Fibroblast of lung (primary cell): ENCODE data around the gene ZCRB1. TPM values are rescaled to one million over a fixed set of nuclear protein-coding genes. Genes with fewer than 3 reads are reported as not detected.

ENCODE experiments used
- DNase-seq, 2 donors: peaks; one replicate each; pipeline versions ENCODE4 v3.0.0 to v3.0.0-alpha.2; 2010; ENCODE audit warnings: low read depth in 2 of 2
- H2AFZ ChIP-seq: 2 replicates; pipeline ENCODE4 v1.5.1; 2012; ENCODE audit warnings: low read length, control low read depth, inconsistent platforms
- H3K27ac ChIP-seq: 2 replicates; pipeline ENCODE4 v1.5.1; 2011; ENCODE audit warnings: low read length, control low read depth; ENCODE audit not compliant: insufficient read depth
- H3K27me3 ChIP-seq: 2 replicates; pipeline ENCODE4 v1.5.1; 2011; ENCODE audit warnings: mild to moderate bottlenecking, low read length; ENCODE audit not compliant: control insufficient read depth, insufficient read depth
- H3K36me3 ChIP-seq: 2 replicates; pipeline ENCODE4 v1.5.1; 2011; ENCODE audit warnings: low read length; ENCODE audit not compliant: control insufficient read depth, insufficient read depth
- H3K4me1 ChIP-seq: 2 replicates; pipeline ENCODE4 v1.5.1; 2011; ENCODE audit warnings: low read length; ENCODE audit not compliant: control insufficient read depth, insufficient read depth; ENCODE audit errors: extremely low read depth
- H3K4me2 ChIP-seq: 2 replicates; pipeline ENCODE4 v1.5.1; 2011; ENCODE audit warnings: low read length, control low read depth; ENCODE audit not compliant: insufficient read depth; ENCODE audit errors: extremely low read depth
- H3K4me3 ChIP-seq, 4 experiments: fragments of 200-600 bp in 1 of 4; sonication (generic) in 1 of 4; replicated peaks in 1 of 4; 2 replicates each; pipeline ENCODE4 v1.5.1; 2011 to 2016; ENCODE audit warnings: low read length in 4 of 4, low read depth in 3 of 4, mild to moderate bottlenecking in 3 of 4, control low read depth in 2 of 4, inconsistent platforms in 1 of 4, mixed read lengths in 1 of 4; ENCODE audit not compliant: insufficient read depth in 1 of 4; ENCODE audit errors: control extremely low read depth in 1 of 4
- H3K79me2 ChIP-seq: 2 replicates; pipeline ENCODE4 v1.5.1; 2012; ENCODE audit warnings: mild to moderate bottlenecking, low read length, inconsistent platforms; ENCODE audit not compliant: control insufficient read depth, insufficient read depth
- H3K9ac ChIP-seq: 2 replicates; pipeline ENCODE4 v1.5.1; 2011; ENCODE audit warnings: mild to moderate bottlenecking, low read length, control low read depth; ENCODE audit not compliant: insufficient read depth
- H3K9me3 ChIP-seq: 2 replicates; pipeline ENCODE4 v1.5.1; 2012; ENCODE audit warnings: low read depth, low read length; ENCODE audit not compliant: control insufficient read depth, insufficient read depth
- H4K20me1 ChIP-seq: 2 replicates; pipeline ENCODE4 v1.5.1; 2011; ENCODE audit warnings: low read length; ENCODE audit not compliant: control insufficient read depth, insufficient read depth; ENCODE audit errors: extremely low read depth
- EZH2 ChIP-seq: IDR thresholded peaks from 2 replicates; pipeline ENCODE4 v1.5.1; 2012; ENCODE audit warnings: low read length, control low read depth, mild to moderate bottlenecking; ENCODE audit errors: missing control alignments
- polyA plus RNA-seq, 2 donors: library from polyadenylated mRNA; depleted of rRNA in 1 of 2; stranded (reverse) in 1 of 2; unstranded in 1 of 2; fragments of >200 nt; gene quantifications; 2 replicates each; pipeline ENCODE4 v1.2.1, GENCODE V29; 2011 to 2012; ENCODE audit warnings: missing spikeins in 1 of 2
- total RNA-seq: library from RNA; depleted of rRNA; stranded (reverse); fragments of >200 nt; gene quantifications from 2 replicates; pipeline ENCODE4 v1.2.1, GENCODE V29; 2014
- TF ChIP-seq, protein P1 (sequence below), 2 donors: IDR thresholded peaks in 1 of 2; conservative IDR thresholded peaks in 1 of 2; 1 replicate in 1 of 2; 2 replicates in 1 of 2; pipeline ENCODE4 v1.5.1; 2011 to 2012; ENCODE audit warnings: low read length in 2 of 2, control low read depth in 1 of 2, inconsistent platforms in 1 of 2, low read depth in 1 of 2, mild to moderate bottlenecking in 1 of 2

Gene ZCRB1
- total and polyA plus RNA-seq, 2 donors (not counting 1 experiment from before 2014, with no cell fraction given) = 31.2 to 78.0 TPM

DNA sequence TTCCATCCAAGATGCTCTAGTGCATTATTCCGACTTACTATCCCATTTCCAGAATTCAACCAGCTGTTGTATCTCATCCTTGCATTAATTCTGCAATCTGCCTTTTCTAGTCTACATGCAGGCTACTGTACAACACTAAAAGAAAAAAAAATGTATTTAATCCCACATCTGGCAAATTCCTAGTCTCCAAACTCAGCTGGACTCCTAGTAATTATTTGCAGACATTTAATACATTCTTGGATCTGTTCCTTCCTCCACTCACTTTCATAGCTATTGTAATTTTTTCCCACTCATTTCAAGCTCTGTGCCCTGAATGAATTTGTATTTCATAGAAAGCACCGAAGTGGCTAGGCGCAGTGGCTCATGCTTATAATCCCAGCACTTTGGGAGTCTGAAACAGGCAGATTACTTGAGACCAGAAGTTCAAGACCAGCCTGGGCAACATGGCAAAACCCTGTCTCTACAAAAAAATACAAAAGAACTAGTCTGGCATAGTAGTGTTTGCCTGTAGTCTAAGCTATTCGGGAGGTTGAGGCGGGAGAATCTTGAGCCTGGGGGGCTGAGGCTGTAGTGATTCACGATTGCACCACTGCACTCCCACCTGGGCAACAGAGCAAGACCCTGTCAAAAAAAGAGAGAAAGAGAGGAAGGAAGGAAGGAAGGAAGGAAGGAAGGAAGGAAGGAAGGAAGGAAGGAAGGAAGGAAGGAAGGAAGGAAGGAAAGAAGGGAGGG lies 48.3 kb downstream of the ZCRB1 start:
- H3K4me3 ChIP-seq = no peak overlapping the region
- TF ChIP-seq, protein P1, sequence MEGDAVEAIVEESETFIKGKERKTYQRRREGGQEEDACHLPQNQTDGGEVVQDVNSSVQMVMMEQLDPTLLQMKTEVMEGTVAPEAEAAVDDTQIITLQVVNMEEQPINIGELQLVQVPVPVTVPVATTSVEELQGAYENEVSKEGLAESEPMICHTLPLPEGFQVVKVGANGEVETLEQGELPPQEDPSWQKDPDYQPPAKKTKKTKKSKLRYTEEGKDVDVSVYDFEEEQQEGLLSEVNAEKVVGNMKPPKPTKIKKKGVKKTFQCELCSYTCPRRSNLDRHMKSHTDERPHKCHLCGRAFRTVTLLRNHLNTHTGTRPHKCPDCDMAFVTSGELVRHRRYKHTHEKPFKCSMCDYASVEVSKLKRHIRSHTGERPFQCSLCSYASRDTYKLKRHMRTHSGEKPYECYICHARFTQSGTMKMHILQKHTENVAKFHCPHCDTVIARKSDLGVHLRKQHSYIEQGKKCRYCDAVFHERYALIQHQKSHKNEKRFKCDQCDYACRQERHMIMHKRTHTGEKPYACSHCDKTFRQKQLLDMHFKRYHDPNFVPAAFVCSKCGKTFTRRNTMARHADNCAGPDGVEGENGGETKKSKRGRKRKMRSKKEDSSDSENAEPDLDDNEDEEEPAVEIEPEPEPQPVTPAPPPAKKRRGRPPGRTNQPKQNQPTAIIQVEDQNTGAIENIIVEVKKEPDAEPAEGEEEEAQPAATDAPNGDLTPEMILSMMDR (conservative IDR thresholded peaks at IDR 0.05 in 1 of 2, IDR thresholded peaks at IDR 0.05 in 1 of 2; ENCODE audit: low read depth in 1 of 2, low read length in 2 of 2) = no peak
- no peak for TF ChIP-seq EZH2
- no peak overlapping the region for H3K27ac ChIP-seq
- no peak for DNase-seq
- no peaks in the 10 kb centered on the region for H3K79me2 ChIP-seq
- no peaks in the 10 kb centered on the region for H3K9me3 ChIP-seq
- no peaks in the 10 kb centered on the region for H3K4me1 ChIP-seq
- H3K27me3 ChIP-seq = no peaks in the 10 kb centered on the region
- no peaks in the 10 kb centered on the region for H4K20me1 ChIP-seq
- H3K9ac ChIP-seq = no peak overlapping the region
- H2AFZ ChIP-seq = no peak overlapping the region
- no peak overlapping the region for H3K4me2 ChIP-seq
- no peaks in the 10 kb centered on the region for H3K36me3 ChIP-seq

DNA sequence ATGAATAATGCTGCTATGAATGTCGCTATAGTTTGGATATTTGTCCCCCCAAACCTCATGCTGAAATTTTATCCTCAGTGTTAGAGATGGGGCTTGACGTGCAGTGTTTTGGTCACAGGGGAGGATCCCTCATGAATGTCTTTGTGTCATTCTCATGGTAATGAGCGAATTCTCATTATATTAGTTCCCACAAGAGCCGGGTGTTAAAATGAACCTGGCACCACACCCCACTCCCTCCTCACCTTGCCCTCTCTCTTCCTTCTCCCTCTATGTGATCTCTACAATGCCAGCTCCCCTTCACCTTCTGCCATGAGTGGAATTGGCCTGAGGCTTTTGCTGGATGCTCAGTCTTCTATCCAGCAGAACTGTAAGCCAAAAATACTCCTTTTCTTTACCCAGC lies 50.4 kb downstream of the ZCRB1 start:
- Histone ChIP-seq H3K9ac (no peak overlapping the region), H4K20me1 (no peaks in the 10 kb centered on the region), H3K36me3 (no peaks in the 10 kb centered on the region), H3K4me2 (no peak overlapping the region), H3K4me1 (no peaks in the 10 kb centered on the region), H3K27me3 (no peaks in the 10 kb centered on the region), H2AFZ (no peak overlapping the region), H3K9me3 (no peaks in the 10 kb centered on the region), H3K79me2 (no peaks in the 10 kb centered on the region), H3K27ac (no peak overlapping the region), H3K4me3 (no peak overlapping the region)
- no peak for DNase-seq
- TF ChIP-seq, protein P1 (conservative IDR thresholded peaks at IDR 0.05 in 1 of 2, IDR thresholded peaks at IDR 0.05 in 1 of 2; ENCODE audit: low read depth in 1 of 2, low read length in 2 of 2) = no peak
- TF ChIP-seq EZH2 = no peak

DNA sequence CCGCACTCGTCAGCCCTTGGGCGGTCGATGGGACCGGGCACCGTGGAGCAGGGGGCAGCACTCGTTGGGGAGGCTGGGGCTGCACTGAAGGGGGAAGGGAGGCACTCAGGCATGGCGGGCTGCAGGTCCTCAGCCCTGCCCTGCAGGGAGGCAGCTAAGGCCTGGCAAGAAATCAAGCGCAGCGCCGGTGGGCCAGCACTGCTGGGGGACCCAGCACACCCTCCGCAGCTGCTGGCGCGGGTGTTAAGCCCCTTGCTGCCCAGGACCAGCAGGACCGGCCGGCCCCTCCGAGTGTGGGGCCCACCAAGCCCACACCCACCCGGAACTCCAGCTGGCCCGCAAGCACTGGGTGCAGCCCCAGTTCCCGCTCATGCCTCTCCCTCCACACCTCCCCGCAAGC lies 52.2 kb downstream of the ZCRB1 start:
- H3K4me1 ChIP-seq = no peaks in the 10 kb centered on the region
- no peak for TF ChIP-seq EZH2
- TF ChIP-seq, protein P1 (conservative IDR thresholded peaks at IDR 0.05 in 1 of 2, IDR thresholded peaks at IDR 0.05 in 1 of 2; ENCODE audit: low read depth in 1 of 2, low read length in 2 of 2) = no peak
- no peaks in the 10 kb centered on the region for H3K27me3 ChIP-seq
- H3K27ac ChIP-seq = no peak overlapping the region
- H3K79me2 ChIP-seq = no peaks in the 10 kb centered on the region
- H3K4me2 ChIP-seq = no peak overlapping the region
- H2AFZ ChIP-seq = no peak overlapping the region
- DNase-seq = no peak
- H3K9ac ChIP-seq = no peak overlapping the region
- H3K9me3 ChIP-seq = no peaks in the 10 kb centered on the region
- no peaks in the 10 kb centered on the region for H4K20me1 ChIP-seq
- no peak overlapping the region for H3K4me3 ChIP-seq
- H3K36me3 ChIP-seq = no peaks in the 10 kb centered on the region
